Measurements from ENCODE around the gene MICALL1. TPM values are rescaled to one million over a fixed set of nuclear protein-coding genes. Genes with fewer than 3 reads are reported as not detected.

The MICALL1 gene
- total and polyA plus RNA-seq, 2 of the 13 experiments (the other 11 are each of a cell fraction or from before 2014, with no cell fraction given) = 7.6 to 10.6 TPM

DNA sequence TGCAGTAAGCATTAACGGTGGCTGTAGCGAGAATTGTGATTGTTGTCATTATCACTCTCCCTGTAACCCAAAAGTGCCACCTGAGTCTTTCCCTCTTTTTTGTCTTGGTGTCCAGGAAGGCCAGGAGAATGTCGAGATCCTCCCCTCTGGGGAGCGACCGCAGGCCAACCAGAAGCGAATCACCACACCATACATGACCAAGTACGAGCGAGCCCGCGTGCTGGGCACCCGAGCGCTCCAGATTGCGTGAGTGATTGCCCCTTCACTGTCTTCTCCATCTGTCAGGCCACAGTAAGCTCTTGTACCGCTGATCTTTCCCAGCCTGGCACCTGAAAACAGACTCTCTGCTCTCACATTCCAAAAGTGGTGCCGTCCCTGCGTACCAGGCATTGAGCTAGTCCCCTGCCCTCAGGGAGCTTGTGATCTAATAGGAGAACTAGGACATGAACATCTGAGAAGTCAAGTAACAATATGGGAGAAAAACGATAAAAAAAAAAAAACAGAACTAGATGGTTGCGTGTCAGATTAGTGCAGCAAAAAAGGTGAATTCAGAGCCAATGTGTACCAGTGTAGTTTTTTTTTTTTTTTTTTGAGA, 53.2 kb downstream of the MICALL1 start:
- no peak overlapping the region for H3K9ac ChIP-seq (ENCODE audit: insufficient read depth, low read depth, low read length)
- ChIA-PET CTCF (ENCODE audit: low intra/inter-chr PET ratio, low total read pairs) (no interaction called here), POLR2A (no interaction called here)
- FAIRE-seq = no peak
- no peak overlapping the region for H3K4me3 ChIP-seq (replicated peaks in 1 of 3; ENCODE audit: insufficient read depth in 1 of 3, low read depth in 2 of 3, low read length in 3 of 3)
- ATAC-seq = no peak
- in situ Hi-C loops (cut with HindIII; ENCODE audit: extremely low pct_ligation_motif_present, low pct_unique_long_range_greater_than_20kb) = no loop called here
- no peaks in the 10 kb centered on the region for H3K9me3 ChIP-seq (ENCODE audit: low read length)
- peaks cover 24% of the 10 kb centered on the region for H3K79me2 ChIP-seq (ENCODE audit: insufficient read depth, low read length)
- DNase-seq (ENCODE audit: low spot score) = no peak
- BruUV-seq (replicated peaks) = no TSS peak
- H3K4me1 ChIP-seq (ENCODE audit: insufficient read depth, low read length) = peaks cover 37% of the 10 kb centered on the region
- intact Hi-C loops (cut with micrococcal nuclease; ENCODE audit: unreplicated experiment) = no loop called here
- H3K36me3 ChIP-seq (replicated peaks in 1 of 2; ENCODE audit: control insufficient read depth in 1 of 2, insufficient read depth in 2 of 2, low read length in 2 of 2) = peaks cover 23 to 59% of the 10 kb centered on the region in 2 experiments
- no peaks in the 10 kb centered on the region for H3K27me3 ChIP-seq (ENCODE audit: control insufficient read depth in 1 of 2, insufficient read depth in 2 of 2, low read length in 2 of 2)
- H3K27ac ChIP-seq (ENCODE audit: extremely low read length, insufficient read depth, low read length) = no peak overlapping the region
- no peak overlapping the region for H2AFZ ChIP-seq (ENCODE audit: low read length)
- 99% methylated on average over 17 of the region's 18 CpGs for whole genome bisulfite sequencing (ENCODE audit: low lambda C conversion rate)
- no peaks in the 10 kb centered on the region for H4K20me1 ChIP-seq (ENCODE audit: insufficient read depth, low read length)
- no peak overlapping the region for H3K4me2 ChIP-seq (ENCODE audit: low read depth, low read length)
- no peak for TF ChIP-seq HNF4A (CRISPR knock-in tag; IDR thresholded peaks at IDR 0.05)
- TF ChIP-seq JUNB (CRISPR knock-in tag; IDR thresholded peaks at IDR 0.05; ENCODE audit: borderline replicate concordance) = no peak
- TF ChIP-seq TEAD2 (CRISPR knock-in tag; IDR thresholded peaks at IDR 0.05) = no peak
- TF ChIP-seq, protein P1, sequence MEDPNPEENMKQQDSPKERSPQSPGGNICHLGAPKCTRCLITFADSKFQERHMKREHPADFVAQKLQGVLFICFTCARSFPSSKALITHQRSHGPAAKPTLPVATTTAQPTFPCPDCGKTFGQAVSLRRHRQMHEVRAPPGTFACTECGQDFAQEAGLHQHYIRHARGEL (CRISPR knock-in tag; IDR thresholded peaks at IDR 0.05) = no peak
- TF ChIP-seq, protein P2, sequence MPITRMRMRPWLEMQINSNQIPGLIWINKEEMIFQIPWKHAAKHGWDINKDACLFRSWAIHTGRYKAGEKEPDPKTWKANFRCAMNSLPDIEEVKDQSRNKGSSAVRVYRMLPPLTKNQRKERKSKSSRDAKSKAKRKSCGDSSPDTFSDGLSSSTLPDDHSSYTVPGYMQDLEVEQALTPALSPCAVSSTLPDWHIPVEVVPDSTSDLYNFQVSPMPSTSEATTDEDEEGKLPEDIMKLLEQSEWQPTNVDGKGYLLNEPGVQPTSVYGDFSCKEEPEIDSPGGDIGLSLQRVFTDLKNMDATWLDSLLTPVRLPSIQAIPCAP (CRISPR knock-in tag; IDR thresholded peaks at IDR 0.05; ENCODE audit: low read depth) = no peak
- TF ChIP-seq SUZ12 (IDR thresholded peaks at IDR 0.05; ENCODE audit: low read depth, low read length) = no peak
- TF ChIP-seq RFX5 (IDR thresholded peaks at IDR 0.05; ENCODE audit: low read depth, low read length) = no peak
- TF ChIP-seq ZNF562 (CRISPR knock-in tag; IDR thresholded peaks at IDR 0.05; ENCODE audit: borderline replicate concordance) = no peak
- no peak for TF ChIP-seq ZNF564 (CRISPR knock-in tag; IDR thresholded peaks at IDR 0.05)
- TF ChIP-seq, protein P3, sequence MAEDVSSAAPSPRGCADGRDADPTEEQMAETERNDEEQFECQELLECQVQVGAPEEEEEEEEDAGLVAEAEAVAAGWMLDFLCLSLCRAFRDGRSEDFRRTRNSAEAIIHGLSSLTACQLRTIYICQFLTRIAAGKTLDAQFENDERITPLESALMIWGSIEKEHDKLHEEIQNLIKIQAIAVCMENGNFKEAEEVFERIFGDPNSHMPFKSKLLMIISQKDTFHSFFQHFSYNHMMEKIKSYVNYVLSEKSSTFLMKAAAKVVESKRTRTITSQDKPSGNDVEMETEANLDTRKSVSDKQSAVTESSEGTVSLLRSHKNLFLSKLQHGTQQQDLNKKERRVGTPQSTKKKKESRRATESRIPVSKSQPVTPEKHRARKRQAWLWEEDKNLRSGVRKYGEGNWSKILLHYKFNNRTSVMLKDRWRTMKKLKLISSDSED (CRISPR knock-in tag; IDR thresholded peaks at IDR 0.05) = no peak
- TF ChIP-seq POLR2G (IDR thresholded peaks at IDR 0.05; ENCODE audit: low read depth, low read length) = no peak
- no peak for TF ChIP-seq ZNF773 (CRISPR knock-in tag; IDR thresholded peaks at IDR 0.05; ENCODE audit: borderline replicate concordance)
- TF ChIP-seq, protein P4, sequence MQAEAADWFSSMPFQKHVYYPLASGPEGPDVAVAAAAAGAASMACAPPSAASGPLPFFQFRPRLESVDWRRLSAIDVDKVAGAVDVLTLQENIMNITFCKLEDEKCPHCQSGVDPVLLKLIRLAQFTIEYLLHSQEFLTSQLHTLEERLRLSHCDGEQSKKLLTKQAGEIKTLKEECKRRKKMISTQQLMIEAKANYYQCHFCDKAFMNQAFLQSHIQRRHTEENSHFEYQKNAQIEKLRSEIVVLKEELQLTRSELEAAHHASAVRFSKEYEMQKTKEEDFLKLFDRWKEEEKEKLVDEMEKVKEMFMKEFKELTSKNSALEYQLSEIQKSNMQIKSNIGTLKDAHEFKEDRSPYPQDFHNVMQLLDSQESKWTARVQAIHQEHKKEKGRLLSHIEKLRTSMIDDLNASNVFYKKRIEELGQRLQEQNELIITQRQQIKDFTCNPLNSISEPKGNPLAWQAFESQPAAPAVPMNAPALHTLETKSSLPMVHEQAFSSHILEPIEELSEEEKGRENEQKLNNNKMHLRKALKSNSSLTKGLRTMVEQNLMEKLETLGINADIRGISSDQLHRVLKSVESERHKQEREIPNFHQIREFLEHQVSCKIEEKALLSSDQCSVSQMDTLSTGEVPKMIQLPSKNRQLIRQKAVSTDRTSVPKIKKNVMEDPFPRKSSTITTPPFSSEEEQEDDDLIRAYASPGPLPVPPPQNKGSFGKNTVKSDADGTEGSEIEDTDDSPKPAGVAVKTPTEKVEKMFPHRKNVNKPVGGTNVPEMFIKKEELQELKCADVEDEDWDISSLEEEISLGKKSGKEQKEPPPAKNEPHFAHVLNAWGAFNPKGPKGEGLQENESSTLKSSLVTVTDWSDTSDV (CRISPR knock-in tag; IDR thresholded peaks at IDR 0.05) = no peak
- TF ChIP-seq, protein P5, sequence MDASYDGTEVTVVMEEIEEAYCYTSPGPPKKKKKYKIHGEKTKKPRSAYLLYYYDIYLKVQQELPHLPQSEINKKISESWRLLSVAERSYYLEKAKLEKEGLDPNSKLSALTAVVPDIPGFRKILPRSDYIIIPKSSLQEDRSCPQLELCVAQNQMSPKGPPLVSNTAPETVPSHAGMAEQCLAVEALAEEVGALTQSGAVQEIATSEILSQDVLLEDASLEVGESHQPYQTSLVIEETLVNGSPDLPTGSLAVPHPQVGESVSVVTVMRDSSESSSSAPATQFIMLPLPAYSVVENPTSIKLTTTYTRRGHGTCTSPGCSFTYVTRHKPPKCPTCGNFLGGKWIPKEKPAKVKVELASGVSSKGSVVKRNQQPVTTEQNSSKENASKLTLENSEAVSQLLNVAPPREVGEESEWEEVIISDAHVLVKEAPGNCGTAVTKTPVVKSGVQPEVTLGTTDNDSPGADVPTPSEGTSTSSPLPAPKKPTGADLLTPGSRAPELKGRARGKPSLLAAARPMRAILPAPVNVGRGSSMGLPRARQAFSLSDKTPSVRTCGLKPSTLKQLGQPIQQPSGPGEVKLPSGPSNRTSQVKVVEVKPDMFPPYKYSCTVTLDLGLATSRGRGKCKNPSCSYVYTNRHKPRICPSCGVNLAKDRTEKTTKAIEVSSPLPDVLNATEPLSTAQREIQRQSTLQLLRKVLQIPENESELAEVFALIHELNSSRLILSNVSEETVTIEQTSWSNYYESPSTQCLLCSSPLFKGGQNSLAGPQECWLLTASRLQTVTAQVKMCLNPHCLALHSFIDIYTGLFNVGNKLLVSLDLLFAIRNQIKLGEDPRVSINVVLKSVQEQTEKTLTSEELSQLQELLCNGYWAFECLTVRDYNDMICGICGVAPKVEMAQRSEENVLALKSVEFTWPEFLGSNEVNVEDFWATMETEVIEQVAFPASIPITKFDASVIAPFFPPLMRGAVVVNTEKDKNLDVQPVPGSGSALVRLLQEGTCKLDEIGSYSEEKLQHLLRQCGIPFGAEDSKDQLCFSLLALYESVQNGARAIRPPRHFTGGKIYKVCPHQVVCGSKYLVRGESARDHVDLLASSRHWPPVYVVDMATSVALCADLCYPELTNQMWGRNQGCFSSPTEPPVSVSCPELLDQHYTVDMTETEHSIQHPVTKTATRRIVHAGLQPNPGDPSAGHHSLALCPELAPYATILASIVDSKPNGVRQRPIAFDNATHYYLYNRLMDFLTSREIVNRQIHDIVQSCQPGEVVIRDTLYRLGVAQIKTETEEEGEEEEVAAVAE (CRISPR knock-in tag; IDR thresholded peaks at IDR 0.05; ENCODE audit: borderline replicate concordance) = no peak
- TF ChIP-seq YEATS4 (CRISPR knock-in tag; IDR thresholded peaks at IDR 0.05; ENCODE audit: borderline replicate concordance) = no peak
- TF ChIP-seq ZNF652 (CRISPR knock-in tag; IDR thresholded peaks at IDR 0.05; ENCODE audit: borderline replicate concordance, low read depth) = no peak
